ENCODE measurements around the gene ADAMTSL4.

- no peak for TF ChIP-seq CTCF (IDR thresholded peaks at IDR 0.05 in 4 of 5, conservative IDR thresholded peaks at IDR 0.05 in 1 of 5)
- TF ChIP-seq POLR2A (IDR thresholded peaks at IDR 0.05) = no peak
Measured at GRCh38 chr1:150553392-150554085, 4.3 kb downstream of the ADAMTSL4 start.

Data from gastrocnemius medialis (tissue), 4 donors.